K562 (cell line): ENCODE data around the gene GSTA5. TPM values are rescaled to one million over a fixed set of nuclear protein-coding genes. Genes with fewer than 3 reads are reported as not detected.

Source experiments
- FOSL1 ChIP-seq: fragments of 200-800 bp; sonication (Bioruptor generic); conservative IDR thresholded peaks from 2 replicates; pipeline ENCODE4 v1.6.1; 2016; ENCODE audit warnings: missing genetic modification characterization, missing compliant biosample characterization
- HMG20B ChIP-seq: fragments of 250-450 bp; sonication (Bioruptor Pico); IDR thresholded peaks from 2 replicates; pipeline ENCODE4 v1.5.0; 2021; ENCODE audit warnings: mild to moderate bottlenecking
- HNRNPH1 ChIP-seq: fragments of 200-400 bp; formaldehyde crosslinking; optimal IDR thresholded peaks from 2 replicates; pipeline ENCODE3; 2017; ENCODE audit warnings: low read depth, mild to moderate bottlenecking, low read length, moderate library complexity
- KAT2B ChIP-seq: IDR thresholded peaks from one replicate; pipeline ENCODE4 v1.6.1; 2012; ENCODE audit warnings: low read depth, mild to moderate bottlenecking, control low read depth, inconsistent platforms, low read length, moderate library complexity
- KDM5B ChIP-seq: fragments of 200-600 bp; sonication (generic); IDR thresholded peaks from 2 replicates; pipeline ENCODE4 v1.6.1; 2012; ENCODE audit warnings: low read depth, mild to moderate bottlenecking, moderate library complexity, low read length, control low read depth, inconsistent platforms; ENCODE audit not compliant: insufficient replicate concordance
- SRSF9 ChIP-seq: fragments of 200-400 bp; formaldehyde crosslinking; IDR thresholded peaks from 2 replicates; pipeline ENCODE4 v1.6.1; 2017; ENCODE audit warnings: low read depth, low read length, borderline replicate concordance
- TCF7L2 ChIP-seq: fragments of 150-350 bp; IDR thresholded peaks from 2 replicates; pipeline ENCODE4 v1.6.1; 2016; ENCODE audit warnings: low read depth, mild to moderate bottlenecking, low read length, moderate library complexity
- polyA plus RNA-seq, 8 experiments: library from polyadenylated mRNA; depleted of rRNA in 4 of 8; stranded (reverse) in 5 of 8; unstranded in 3 of 8; fragments of >200 nt; fragmentation: Nextera tagmentation in 2 of 8; fragmentation: Illumina TruSeq in 1 of 8; extraction: Ambion mirVana in 2 of 8; extraction: Trizol in 1 of 8; gene quantifications; 2 replicates each; pipeline versions ENCODE4 v1.2.1 to v1.2.3, GENCODE V29; 2011 to 2014; ENCODE audit warnings: inconsistent platforms in 1 of 8, missing spikeins in 1 of 8
- total RNA-seq, 7 experiments: library from RNA; depleted of rRNA in 6 of 7; stranded (reverse); fragments of >200 nt in 6 of 7; fragmentation: Illumina TruSeq in 2 of 7; extraction: Trizol in 2 of 7; gene quantifications; 2 replicates each; pipeline versions ENCODE4 v1.2.1 to v1.2.3, GENCODE V29; 2011 to 2021; ENCODE audit warnings: low replicate concordance in 1 of 7
- TF ChIP-seq, protein P1 (sequence below): fragments of 150-350 bp; IDR thresholded peaks from 2 replicates; pipeline ENCODE4 v1.6.1; 2014; ENCODE audit warnings: low read depth, mild to moderate bottlenecking, low read length, borderline replicate concordance

The GSTA5 gene
- total and polyA plus RNA-seq, 9 of the 15 experiments (the other 6 are each of a cell fraction or from before 2014, with no cell fraction given): not detected

DNA sequence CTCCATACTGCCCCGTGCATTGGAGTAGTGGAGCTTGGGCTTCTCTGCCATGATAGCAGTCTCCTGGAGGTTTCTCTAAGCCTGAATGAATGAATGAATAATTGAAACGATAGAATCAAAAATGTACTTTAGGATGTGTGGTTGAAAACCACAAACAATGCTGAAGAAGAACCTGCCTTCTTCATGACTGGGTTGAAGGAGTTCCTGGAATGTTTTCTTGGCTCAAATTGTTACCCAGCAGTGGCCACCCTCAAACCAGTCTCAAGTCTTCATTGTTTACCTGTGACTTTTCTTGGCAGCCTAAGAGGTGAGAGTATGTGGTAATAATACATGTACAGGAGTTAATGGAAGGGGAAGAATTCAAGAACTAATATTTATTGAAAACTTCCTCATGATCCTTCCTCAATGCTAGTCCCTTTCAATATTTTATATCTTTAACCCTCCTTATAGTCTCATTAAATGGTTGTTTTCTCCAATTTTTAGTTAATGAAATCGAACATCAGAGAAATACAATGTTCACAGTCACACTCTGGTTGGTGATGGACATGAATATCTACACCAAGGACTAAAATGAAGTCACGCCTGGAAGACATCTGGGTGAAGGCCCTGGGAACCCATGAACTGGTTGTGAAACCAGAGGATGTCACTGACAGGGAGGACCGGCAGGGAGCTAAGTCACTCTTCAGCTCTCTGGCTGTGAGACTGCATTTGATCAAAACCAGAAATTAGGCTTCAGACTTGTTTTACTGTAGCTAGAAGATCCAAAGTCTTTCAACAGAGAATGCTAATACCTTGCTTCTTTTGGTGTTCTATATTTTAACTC, at the start of gene GSTA5 (continued):
- TF ChIP-seq, protein P1, sequence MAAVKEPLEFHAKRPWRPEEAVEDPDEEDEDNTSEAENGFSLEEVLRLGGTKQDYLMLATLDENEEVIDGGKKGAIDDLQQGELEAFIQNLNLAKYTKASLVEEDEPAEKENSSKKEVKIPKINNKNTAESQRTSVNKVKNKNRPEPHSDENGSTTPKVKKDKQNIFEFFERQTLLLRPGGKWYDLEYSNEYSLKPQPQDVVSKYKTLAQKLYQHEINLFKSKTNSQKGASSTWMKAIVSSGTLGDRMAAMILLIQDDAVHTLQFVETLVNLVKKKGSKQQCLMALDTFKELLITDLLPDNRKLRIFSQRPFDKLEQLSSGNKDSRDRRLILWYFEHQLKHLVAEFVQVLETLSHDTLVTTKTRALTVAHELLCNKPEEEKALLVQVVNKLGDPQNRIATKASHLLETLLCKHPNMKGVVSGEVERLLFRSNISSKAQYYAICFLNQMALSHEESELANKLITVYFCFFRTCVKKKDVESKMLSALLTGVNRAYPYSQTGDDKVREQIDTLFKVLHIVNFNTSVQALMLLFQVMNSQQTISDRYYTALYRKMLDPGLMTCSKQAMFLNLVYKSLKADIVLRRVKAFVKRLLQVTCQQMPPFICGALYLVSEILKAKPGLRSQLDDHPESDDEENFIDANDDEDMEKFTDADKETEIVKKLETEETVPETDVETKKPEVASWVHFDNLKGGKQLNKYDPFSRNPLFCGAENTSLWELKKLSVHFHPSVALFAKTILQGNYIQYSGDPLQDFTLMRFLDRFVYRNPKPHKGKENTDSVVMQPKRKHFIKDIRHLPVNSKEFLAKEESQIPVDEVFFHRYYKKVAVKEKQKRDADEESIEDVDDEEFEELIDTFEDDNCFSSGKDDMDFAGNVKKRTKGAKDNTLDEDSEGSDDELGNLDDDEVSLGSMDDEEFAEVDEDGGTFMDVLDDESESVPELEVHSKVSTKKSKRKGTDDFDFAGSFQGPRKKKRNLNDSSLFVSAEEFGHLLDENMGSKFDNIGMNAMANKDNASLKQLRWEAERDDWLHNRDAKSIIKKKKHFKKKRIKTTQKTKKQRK: no peak
- no peak for TF ChIP-seq TCF7L2
- TF ChIP-seq KDM5B: no peak
- no peak for TF ChIP-seq HMG20B (CRISPR knock-in tag)
- TF ChIP-seq FOSL1 (tag): no peak
- no peak for TF ChIP-seq HNRNPH1
- TF ChIP-seq SRSF9: no peak
- TF ChIP-seq KAT2B: no peak
